ENCODE measurements around the gene KRT76. TPM values are rescaled to one million over a fixed set of nuclear protein-coding genes. Genes with fewer than 3 reads are reported as not detected.

Gene KRT76
- total and polyA plus RNA-seq, 2 donors from 2014 or later = not detected

- H3K4me3 ChIP-seq (ENCODE audit: low read length in 3 of 3) = no peak overlapping the region
- DNase-seq = no peak
- no peak for FAIRE-seq
These were observed 30.7 kb upstream of the KRT76 start for GRCh38 chr12:52807544-52808470.

GRCh38 chr12:52806821-52807543, 29.8 kb upstream of the KRT76 start:
- no peak overlapping the region for H3K27ac ChIP-seq (ENCODE audit: low read depth in 2 of 2, low read length in 2 of 2)
- intact Hi-C loops (cut with DNase I) = no loop called here
- H3K9me3 ChIP-seq (ENCODE audit: control insufficient read depth in 2 of 3, insufficient read depth in 1 of 3, low read length in 3 of 3) = no peaks in the 10 kb centered on the region
- no peak overlapping the region for H3K4me3 ChIP-seq (ENCODE audit: low read length in 3 of 3)
- H3K27me3 ChIP-seq (ENCODE audit: control insufficient read depth, insufficient read depth, low read length) = no peaks in the 10 kb centered on the region
- DNase-seq = no peak
- no peak for TF ChIP-seq CTCF (IDR thresholded peaks at IDR 0.05; ENCODE audit: borderline replicate concordance, extremely low read depth, insufficient read depth)
- H3K4me1 ChIP-seq (ENCODE audit: control insufficient read depth in 2 of 3, insufficient read depth in 2 of 3, low read depth in 1 of 3, low read length in 3 of 3) = no peaks in the 10 kb centered on the region
- FAIRE-seq = no peak
- H3K36me3 ChIP-seq (ENCODE audit: control insufficient read depth in 2 of 3, insufficient read depth in 3 of 3, low read length in 3 of 3) = no peaks in the 10 kb centered on the region
- no peak overlapping the region for H3K9ac ChIP-seq (ENCODE audit: low read length in 3 of 3)

More at GRCh38 chr12:52807544-52808470, 30.7 kb upstream of the KRT76 start:
- no peak for TF ChIP-seq CTCF (IDR thresholded peaks at IDR 0.05; ENCODE audit: borderline replicate concordance, extremely low read depth, insufficient read depth)
- intact Hi-C loops (cut with DNase I) = no loop called here
- no peaks in the 10 kb centered on the region for H3K9me3 ChIP-seq (ENCODE audit: control insufficient read depth in 2 of 3, insufficient read depth in 1 of 3, low read length in 3 of 3)
- H3K9ac ChIP-seq (ENCODE audit: low read length in 3 of 3) = no peak overlapping the region
- H3K27ac ChIP-seq (ENCODE audit: low read depth in 2 of 2, low read length in 2 of 2) = no peak overlapping the region
- no peaks in the 10 kb centered on the region for H3K27me3 ChIP-seq (ENCODE audit: control insufficient read depth, insufficient read depth, low read length)
- H3K36me3 ChIP-seq (ENCODE audit: control insufficient read depth in 2 of 3, insufficient read depth in 3 of 3, low read length in 3 of 3) = no peaks in the 10 kb centered on the region
- H3K4me1 ChIP-seq (ENCODE audit: control insufficient read depth in 2 of 3, insufficient read depth in 2 of 3, low read depth in 1 of 3, low read length in 3 of 3) = no peaks in the 10 kb centered on the region

- Histone ChIP-seq H3K27me3 (ENCODE audit: control insufficient read depth, insufficient read depth, low read length) (no peaks in the 10 kb centered on the region), H3K36me3 (ENCODE audit: control insufficient read depth in 2 of 3, insufficient read depth in 3 of 3, low read length in 3 of 3) (no peaks in the 10 kb centered on the region), H3K4me3 (ENCODE audit: low read length in 3 of 3) (no peak overlapping the region), H3K4me1 (ENCODE audit: control insufficient read depth in 2 of 3, insufficient read depth in 2 of 3, low read depth in 1 of 3, low read length in 3 of 3) (no peaks in the 10 kb centered on the region), H3K9me3 (ENCODE audit: control insufficient read depth in 2 of 3, insufficient read depth in 1 of 3, low read length in 3 of 3) (no peaks in the 10 kb centered on the region), H3K27ac (ENCODE audit: low read depth in 2 of 2, low read length in 2 of 2) (no peak overlapping the region), H3K9ac (ENCODE audit: low read length in 3 of 3) (no peak overlapping the region)
- DNase-seq (no peak), FAIRE-seq (no peak)
- intact Hi-C loops (cut with DNase I) = no loop called here
- no peak for TF ChIP-seq CTCF (IDR thresholded peaks at IDR 0.05; ENCODE audit: borderline replicate concordance, extremely low read depth, insufficient read depth)
These were observed 29.1 kb upstream of the KRT76 start for GRCh38 chr12:52806169-52806811.

Measured in kidney (tissue), 14 donors.